ENCODE data around the gene HOXA10. TPM values are rescaled to one million over a fixed set of nuclear protein-coding genes. Genes with fewer than 3 reads are reported as not detected.
A peak's percentile ranks its signal among the peaks of the same experiment; 100 is the strongest.

Gene HOXA10
- total RNA-seq, 1 donor from 2014 or later: 0.12 TPM

DNA sequence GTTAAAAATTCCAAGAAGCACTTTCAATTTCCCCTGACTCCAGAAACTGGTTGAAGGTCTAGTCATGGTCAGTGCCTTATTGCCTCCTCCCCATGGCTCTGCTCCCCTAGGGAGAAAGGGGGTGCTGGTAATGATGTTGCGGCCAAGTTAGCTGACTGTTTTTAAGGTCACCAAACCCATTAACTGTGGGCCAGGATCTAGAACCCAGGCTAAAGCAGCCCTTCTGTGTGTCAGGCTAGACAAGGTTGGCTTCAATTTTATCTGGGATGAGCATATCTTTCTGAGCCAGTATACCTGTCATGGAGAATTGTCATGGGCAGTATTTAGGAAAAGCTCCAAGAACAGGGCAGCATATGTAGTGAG lies 36.9 kb upstream of the HOXA10 start:
- Mint-ChIP-seq H3K9me3 (ENCODE audit: low read depth) (no peaks in the 10 kb centered on the region), H3K4me3 (ENCODE audit: unreplicated experiment) (no peak overlapping the region), H3K27me3 (ENCODE audit: low read depth) (peaks cover 83% of the 10 kb centered on the region), H3K36me3 (ENCODE audit: low read depth) (peaks cover 1% of the 10 kb centered on the region), H3K4me1 (ENCODE audit: low read depth) (peaks cover 13% of the 10 kb centered on the region), H3K27ac (ENCODE audit: unreplicated experiment) (no peak overlapping the region)
- no peak for DNase-seq (ENCODE audit: low spot score)
- TF ChIP-seq, protein P1, sequence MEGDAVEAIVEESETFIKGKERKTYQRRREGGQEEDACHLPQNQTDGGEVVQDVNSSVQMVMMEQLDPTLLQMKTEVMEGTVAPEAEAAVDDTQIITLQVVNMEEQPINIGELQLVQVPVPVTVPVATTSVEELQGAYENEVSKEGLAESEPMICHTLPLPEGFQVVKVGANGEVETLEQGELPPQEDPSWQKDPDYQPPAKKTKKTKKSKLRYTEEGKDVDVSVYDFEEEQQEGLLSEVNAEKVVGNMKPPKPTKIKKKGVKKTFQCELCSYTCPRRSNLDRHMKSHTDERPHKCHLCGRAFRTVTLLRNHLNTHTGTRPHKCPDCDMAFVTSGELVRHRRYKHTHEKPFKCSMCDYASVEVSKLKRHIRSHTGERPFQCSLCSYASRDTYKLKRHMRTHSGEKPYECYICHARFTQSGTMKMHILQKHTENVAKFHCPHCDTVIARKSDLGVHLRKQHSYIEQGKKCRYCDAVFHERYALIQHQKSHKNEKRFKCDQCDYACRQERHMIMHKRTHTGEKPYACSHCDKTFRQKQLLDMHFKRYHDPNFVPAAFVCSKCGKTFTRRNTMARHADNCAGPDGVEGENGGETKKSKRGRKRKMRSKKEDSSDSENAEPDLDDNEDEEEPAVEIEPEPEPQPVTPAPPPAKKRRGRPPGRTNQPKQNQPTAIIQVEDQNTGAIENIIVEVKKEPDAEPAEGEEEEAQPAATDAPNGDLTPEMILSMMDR (IDR thresholded peaks at IDR 0.05): no peak

DNA sequence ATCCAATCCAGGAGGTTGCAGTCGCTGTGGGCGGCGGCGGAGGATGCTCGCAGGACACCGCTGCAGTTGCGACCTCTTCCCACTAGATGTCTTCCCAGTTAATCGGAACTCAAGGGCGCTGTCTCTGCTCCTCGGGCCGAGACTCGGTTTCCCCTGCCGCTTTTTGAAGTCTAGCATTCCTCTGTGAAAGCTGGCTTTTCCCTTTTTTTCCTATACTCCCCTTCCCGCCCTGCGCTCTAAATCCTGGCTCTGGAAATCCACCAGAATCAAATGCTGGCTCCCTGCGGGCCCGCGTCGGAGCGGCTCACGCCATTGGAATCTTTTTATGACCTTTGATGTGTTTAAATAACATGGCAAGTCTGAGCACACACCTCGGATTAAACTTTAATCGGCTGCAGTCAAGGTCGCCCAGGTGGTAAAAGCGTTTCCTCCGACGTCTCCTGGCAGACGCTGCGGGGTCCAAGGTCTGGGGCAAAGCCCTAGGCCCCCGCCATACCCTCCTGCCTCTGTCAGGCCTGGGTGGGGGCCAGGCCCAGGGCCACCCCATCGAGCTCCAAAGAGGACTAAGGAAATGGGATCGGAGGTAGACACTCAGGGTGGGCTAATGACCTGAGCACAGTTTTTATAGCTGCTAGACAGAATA lies 36.4 kb upstream of the HOXA10 start:
- peaks cover 18% of the 10 kb centered on the region for H3K4me1 Mint-ChIP-seq (ENCODE audit: low read depth)
- peaks cover 84% of the 10 kb centered on the region for H3K27me3 Mint-ChIP-seq (ENCODE audit: low read depth)

DNA sequence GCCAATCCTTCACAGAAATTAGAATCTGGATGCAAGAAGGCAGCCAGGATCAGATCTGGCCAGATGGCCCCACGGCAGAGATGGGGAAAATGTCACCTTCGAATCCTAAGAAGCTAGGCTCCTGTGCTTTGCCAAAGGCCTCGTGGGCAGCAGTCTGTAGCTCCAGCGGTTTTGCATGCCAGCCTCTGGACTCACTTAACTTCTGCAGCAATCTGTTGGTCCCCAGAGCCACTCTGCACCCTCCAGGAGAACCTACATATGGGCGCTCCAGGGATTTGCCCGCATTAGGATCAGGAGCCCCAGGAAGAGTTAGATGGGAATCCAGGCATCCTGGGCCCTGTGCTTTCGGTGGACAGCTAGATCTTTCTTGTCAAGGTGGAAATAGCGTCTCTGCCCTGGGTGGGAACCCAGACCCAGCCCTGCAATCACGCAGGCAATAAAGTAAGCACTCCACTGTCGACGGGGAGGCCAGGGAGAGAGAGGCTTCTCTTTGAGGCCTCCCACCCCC lies 35.9 kb upstream of the HOXA10 start:
- Mint-ChIP-seq H3K36me3 (ENCODE audit: low read depth) (peaks cover 4% of the 10 kb centered on the region), H3K4me3 (ENCODE audit: unreplicated experiment) (no peak overlapping the region), H3K27me3 (ENCODE audit: low read depth) (peaks cover 84% of the 10 kb centered on the region), H3K9me3 (ENCODE audit: low read depth) (no peaks in the 10 kb centered on the region), H3K4me1 (ENCODE audit: low read depth) (peaks cover 21% of the 10 kb centered on the region), H3K27ac (ENCODE audit: unreplicated experiment) (no peak overlapping the region)
- no peak for DNase-seq (ENCODE audit: low spot score)
- TF ChIP-seq, protein P1 (IDR thresholded peaks at IDR 0.05): no peak

More for the DNA sequence above, 36.4 kb upstream of the HOXA10 start:
- Mint-ChIP-seq H3K36me3 (ENCODE audit: low read depth) (peaks cover 4% of the 10 kb centered on the region), H3K4me3 (ENCODE audit: unreplicated experiment) (peak overlapping the region; percentile 58), H3K9me3 (ENCODE audit: low read depth) (no peaks in the 10 kb centered on the region), H3K27ac (ENCODE audit: unreplicated experiment) (no peak overlapping the region)
- DNase-seq (ENCODE audit: low spot score): no peak
- TF ChIP-seq, protein P1 (IDR thresholded peaks at IDR 0.05): peak; percentile 89

DNA sequence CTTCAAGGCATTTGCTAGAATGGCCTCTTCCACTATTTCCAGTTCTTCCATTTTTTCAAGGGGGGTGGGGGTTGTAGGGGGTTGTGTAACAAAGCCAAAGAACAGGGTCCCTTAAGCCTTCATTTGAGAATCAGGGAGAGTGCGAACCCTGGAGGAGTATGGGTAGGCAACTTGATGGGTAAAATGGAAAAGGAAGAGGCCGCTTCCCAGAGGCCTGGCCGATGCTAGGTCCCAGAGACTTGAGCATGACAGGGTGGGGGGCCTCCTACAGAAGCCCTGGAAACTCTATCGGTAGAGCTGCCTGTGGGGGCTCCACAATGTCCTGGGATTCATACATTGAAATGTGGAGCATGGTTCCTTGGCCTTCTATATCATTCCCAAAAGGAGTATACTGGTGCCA lies 34.9 kb upstream of the HOXA10 start:
- H3K4me1 Mint-ChIP-seq (ENCODE audit: low read depth): peaks cover 22% of the 10 kb centered on the region
- no peaks in the 10 kb centered on the region for H3K9me3 Mint-ChIP-seq (ENCODE audit: low read depth)
- no peak overlapping the region for H3K27ac Mint-ChIP-seq (ENCODE audit: unreplicated experiment)
- TF ChIP-seq, protein P1 (IDR thresholded peaks at IDR 0.05): no peak
- DNase-seq (ENCODE audit: low spot score): no peak
- peaks cover 85% of the 10 kb centered on the region for H3K27me3 Mint-ChIP-seq (ENCODE audit: low read depth)
- H3K36me3 Mint-ChIP-seq (ENCODE audit: low read depth): peaks cover 4% of the 10 kb centered on the region
- no peak overlapping the region for H3K4me3 Mint-ChIP-seq (ENCODE audit: unreplicated experiment)

DNA sequence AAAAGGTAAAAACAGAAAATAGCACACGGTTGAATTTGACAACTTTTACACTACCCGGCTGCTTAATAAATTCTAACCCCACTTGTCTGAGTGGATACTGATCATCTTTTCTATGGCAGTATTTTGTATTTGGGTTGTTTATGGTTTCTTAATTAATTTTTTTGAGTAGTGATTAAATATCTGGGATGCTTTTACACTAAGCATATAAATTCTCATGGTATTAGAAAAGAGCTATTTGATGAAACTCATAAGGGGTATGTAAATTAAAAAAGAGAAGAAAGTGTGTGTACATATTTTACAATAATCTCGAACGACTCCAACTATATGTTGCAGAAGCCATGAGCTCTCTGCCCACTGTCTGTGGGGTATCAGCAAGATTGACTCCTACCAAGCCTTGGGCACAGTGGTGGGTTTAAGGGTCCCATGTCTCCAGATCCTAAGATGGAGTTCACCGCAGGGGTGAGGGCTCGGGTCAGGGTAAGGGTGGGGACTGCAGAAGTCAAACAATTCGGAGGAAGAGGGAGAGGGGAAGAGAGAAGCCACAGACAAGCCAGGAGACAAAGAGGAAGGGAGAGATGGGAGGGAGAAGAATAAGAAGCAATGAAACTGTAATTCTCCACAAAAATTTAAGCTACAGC lies 33.3 kb upstream of the HOXA10 start:
- no peak overlapping the region for H3K27ac Mint-ChIP-seq (ENCODE audit: unreplicated experiment)
- DNase-seq (ENCODE audit: low spot score): no peak
- no peaks in the 10 kb centered on the region for H3K9me3 Mint-ChIP-seq (ENCODE audit: low read depth)
- peaks cover 20% of the 10 kb centered on the region for H3K4me1 Mint-ChIP-seq (ENCODE audit: low read depth)
- peaks cover 89% of the 10 kb centered on the region for H3K27me3 Mint-ChIP-seq (ENCODE audit: low read depth)
- TF ChIP-seq, protein P1 (IDR thresholded peaks at IDR 0.05): no peak
- H3K36me3 Mint-ChIP-seq (ENCODE audit: low read depth): peaks cover 4% of the 10 kb centered on the region
- H3K4me3 Mint-ChIP-seq (ENCODE audit: unreplicated experiment): no peak overlapping the region

Data from chondrocyte (in vitro differentiated cells).